GM10248 (cell line): Measurements from ENCODE around the gene ZBTB43.
A peak's percentile ranks its signal among the peaks of the same experiment; 100 is the strongest.

ENCODE experiments used
- CTCF ChIA-PET: fragments of 300-600 bp; sonication (Branson Sonifier 250); formaldehyde crosslinking; extraction: SDS; loops from one replicate; lab custom pipeline; 2021; ENCODE audit warnings: antibody characterized with exemption; lab: Yijun Ruan, JAX
- POLR2A ChIA-PET: fragments of 350-650 bp; sonication (Branson Sonifier 250); formaldehyde crosslinking; extraction: SDS; loops from one replicate; lab custom pipeline; 2020; ENCODE audit warnings: antibody characterized with exemption; lab: Yijun Ruan, JAX
- DNase-seq: peaks from one replicate; pipeline ENCODE4 v3.0.0; 2012; ENCODE audit errors: extremely low spot score
- CTCF ChIP-seq: IDR thresholded peaks from 2 replicates; pipeline ENCODE4 v1.5.1; 2012; ENCODE audit warnings: mild to moderate bottlenecking, low read depth; ENCODE audit errors: extremely low read depth, missing control alignments, control extremely low read depth

Gene ZBTB43

GRCh38 chr9:126797903-126798302 is 6.9 kb upstream of the ZBTB43 start:
- CTCF ChIA-PET: no interaction called here
- POLR2A ChIA-PET: no interaction called here
- TF ChIP-seq CTCF: no peak
- DNase-seq: no peak

DNA sequence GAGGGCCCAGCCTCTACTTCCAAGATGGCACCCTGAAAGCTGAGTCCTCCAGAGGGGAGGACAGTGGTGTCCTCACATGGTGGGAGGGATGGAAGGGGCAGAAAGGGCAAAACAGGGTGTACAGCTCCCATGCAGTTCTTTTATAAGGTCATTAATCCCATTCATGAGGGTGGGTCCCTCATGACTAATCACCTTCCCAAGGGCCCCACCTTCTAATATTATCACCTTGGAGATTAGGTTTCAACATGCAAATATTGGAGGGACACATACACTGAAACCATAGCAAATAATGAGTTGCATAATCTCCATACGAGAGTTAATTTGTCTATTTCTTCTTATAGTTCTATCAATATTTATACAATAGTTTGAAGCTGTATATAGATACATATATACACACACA is 5.8 kb upstream of the ZBTB43 start:
- CTCF ChIA-PET: interaction anchor here (1.0 to 2.6 kb wide), 3 partner anchors 8 to 1964 kb away, joined by 3 to 10 read pairs (median 3); no protein-coding TSS in a partner anchor
- DNase-seq: no peak
- TF ChIP-seq CTCF: no peak
- POLR2A ChIA-PET: no interaction called here

GRCh38 chr9:126802318-126803059 is 2.4 kb upstream of the ZBTB43 start:
- ChIA-PET CTCF (interaction anchor here (2.6 kb wide), 1 partner anchor 21 kb away, joined by 9 read pairs; no protein-coding TSS in a partner anchor), POLR2A (no interaction called here)
- no peak for TF ChIP-seq CTCF

DNA sequence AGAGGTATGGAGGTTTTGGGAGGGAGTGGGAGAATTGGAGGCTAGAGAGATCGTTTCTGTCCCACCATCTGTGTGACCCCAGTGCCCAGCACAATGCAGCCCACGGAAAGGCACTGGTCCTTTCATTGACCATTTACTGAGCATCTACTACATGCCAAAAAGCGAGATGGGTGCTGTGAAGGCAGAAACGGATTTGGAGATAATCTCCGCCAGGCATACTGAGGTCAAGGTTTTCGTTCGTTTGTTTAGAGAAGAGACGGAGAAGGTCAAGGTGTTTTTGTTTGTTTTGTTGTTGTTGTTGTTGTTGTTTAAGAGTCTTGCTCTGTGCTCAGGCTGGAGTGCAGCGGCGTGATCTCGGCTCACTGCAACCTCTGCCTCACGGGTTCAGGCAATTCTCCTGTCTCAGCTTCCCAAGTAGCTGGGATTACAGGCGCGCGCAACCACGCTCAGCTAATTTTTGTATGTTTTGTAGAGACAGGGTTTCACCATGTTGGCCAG is 593 bp upstream of the ZBTB43 start:
- no peak for DNase-seq
- POLR2A ChIA-PET: no interaction called here
- CTCF ChIA-PET: interaction anchor here (1.0 to 2.0 kb wide), 5 partner anchors 13 to 98 kb away, joined by 3 to 7 read pairs (median 4); no protein-coding TSS in a partner anchor
- TF ChIP-seq CTCF: no peak

More at GRCh38 chr9:126802318-126803059, 2.4 kb upstream of the ZBTB43 start:
- DNase-seq: no peak

DNA sequence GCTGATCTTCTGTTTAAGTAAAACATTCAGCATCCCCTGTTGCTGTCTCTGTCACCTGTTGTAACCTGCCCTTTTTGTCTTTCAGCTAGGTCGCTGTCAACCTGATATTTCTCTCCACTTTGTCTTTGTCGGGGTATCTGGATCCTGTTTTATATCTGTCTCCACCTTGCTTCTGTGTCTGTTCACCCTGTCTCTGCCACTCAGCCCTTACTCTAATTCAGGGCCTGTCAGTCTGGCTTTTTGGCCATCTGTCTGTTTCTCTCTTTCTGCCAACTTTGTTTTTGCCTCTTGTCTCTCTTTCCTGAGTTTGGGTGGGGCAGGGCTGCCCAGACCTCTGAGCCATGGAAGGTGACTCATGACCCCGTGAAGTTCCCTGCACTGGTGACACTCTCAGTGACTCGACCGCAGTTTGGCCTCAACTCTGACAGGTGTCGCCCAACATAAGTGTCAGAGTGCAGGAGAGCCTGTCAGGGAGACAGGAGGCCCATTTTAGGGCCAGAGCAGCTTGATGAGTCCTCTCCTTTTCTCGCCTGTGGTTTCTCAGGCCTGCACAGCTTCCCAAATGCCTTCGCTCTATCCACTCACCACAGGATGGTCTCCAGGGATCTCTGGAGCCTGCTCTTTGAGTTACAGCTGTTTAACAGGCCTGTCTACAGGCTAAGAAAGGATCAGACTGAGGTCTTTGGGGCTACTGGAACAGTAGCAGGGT is 868 bp downstream of the ZBTB43 start:
- peak; percentile 27 for TF ChIP-seq CTCF
- CTCF ChIA-PET: interaction anchor here (1.3 to 2.0 kb wide), 5 partner anchors 15 to 99 kb away, joined by 3 to 7 read pairs (median 4); no protein-coding TSS in a partner anchor
- POLR2A ChIA-PET: no interaction called here
- DNase-seq: peak; percentile 71

DNA sequence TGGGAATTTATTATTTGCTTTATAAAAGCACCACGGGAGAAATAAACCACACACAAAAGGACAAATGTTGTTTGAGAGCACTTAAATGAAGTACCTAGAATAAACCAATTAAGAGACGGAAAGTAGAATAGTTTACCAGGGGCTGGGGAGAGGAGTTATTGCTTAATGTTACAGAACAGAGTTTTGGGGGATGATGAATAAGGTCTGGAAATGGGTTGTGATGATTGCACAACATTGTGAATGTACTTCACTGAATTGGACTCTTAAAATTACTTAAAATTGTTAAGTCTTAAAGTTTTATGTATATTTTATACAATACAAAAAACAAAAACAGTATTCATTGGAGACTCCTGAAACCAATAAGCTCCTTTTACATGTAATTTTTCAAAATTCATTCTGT is 1.5 kb downstream of the ZBTB43 start:
- ChIA-PET POLR2A (no interaction called here), CTCF (interaction anchor here (1.3 to 1.9 kb wide), 2 partner anchors 19 to 33 kb away, joined by 3 to 7 read pairs; no protein-coding TSS in a partner anchor)
- no peak for DNase-seq
- no peak for TF ChIP-seq CTCF
